Measurements from ENCODE around the gene ITGAV. TPM values are rescaled to one million over a fixed set of nuclear protein-coding genes. Genes with fewer than 3 reads are reported as not detected.

ITGAV gene
- total RNA-seq, 1 experiment from 2014 or later, result 26.9 TPM

DNA sequence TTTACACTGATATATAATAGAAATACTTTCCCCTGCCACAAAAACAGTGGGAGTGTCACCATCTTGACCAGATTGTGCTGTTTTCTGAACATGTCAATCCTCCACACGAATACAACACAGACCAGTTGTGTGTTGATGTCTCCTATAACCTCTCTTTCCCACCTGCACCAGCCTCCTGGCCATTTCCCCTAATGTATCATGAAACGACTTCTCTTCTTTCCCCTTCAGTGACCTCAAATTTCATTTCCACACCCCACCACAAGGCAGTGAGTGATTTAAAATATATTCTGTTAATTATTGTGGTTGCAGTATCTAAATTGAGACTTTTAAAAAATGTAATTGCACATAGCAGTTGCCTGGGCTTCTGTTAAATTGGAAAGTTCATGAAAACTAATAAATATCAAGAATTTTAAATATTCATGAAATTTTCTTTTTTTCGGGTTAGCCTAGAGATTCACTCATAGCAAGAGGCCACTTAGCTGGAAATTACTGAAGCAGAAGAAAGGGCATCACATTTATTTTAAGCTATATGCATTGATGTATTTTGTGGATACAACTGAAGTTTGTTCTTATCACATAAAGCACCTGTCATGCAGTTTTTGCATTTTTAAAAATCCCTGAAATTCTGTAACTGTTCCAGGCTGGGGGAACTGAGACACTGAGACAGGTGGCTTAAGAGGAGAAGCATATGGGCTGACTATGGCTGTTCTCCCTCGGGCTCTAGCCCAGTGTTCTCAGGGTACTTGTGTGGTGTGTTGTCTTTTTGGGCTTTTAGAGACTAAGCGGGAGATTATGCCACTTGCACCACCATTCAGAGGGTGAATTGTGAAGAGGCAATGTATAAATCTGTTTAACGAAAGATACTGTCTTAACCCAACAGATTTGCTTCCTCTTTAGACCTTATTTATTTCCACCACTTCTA is 119.9 kb downstream of the ITGAV start:
- no peaks in the 10 kb centered on the region for H3K27me3 ChIP-seq (ENCODE audit: insufficient read depth, low read length)
- H3K56ac ChIP-seq (ENCODE audit: insufficient read length, low read depth, low read length), result no peak overlapping the region
- H3K18ac ChIP-seq (ENCODE audit: insufficient read length, low read depth, low read length), result no peak overlapping the region
- no peaks in the 10 kb centered on the region for H4K20me1 ChIP-seq (ENCODE audit: control insufficient read depth, insufficient read depth, insufficient read length)
- no peak overlapping the region for H3K14ac ChIP-seq (ENCODE audit: insufficient read depth, low read length)
- TF ChIP-seq CTCF (conservative IDR thresholded peaks at IDR 0.05), result no peak
- no peak overlapping the region; a peak in 1 of 7 replicates for H3K27ac Mint-ChIP-seq
- H3K23ac ChIP-seq (ENCODE audit: insufficient read length, low read depth, low read length), result no peak overlapping the region
- H2AK5ac ChIP-seq (ENCODE audit: insufficient read length, low read length), result no peak overlapping the region
- H3K79me1 ChIP-seq (ENCODE audit: insufficient read depth, low read depth, low read length, poor library complexity, severe bottlenecking), result no peaks in the 10 kb centered on the region
- H3K27me3 Mint-ChIP-seq (ENCODE audit: low read depth), result no peaks in the 10 kb centered on the region
- peaks cover 0 to 14% of the 10 kb centered on the region in 2 experiments; a peak in 2 of 4 replicates for H3K4me1 Mint-ChIP-seq
- peaks cover 2% of the 10 kb centered on the region in 2 experiments; a peak in 3 of 5 replicates for H3K9me3 Mint-ChIP-seq
- no peak overlapping the region for H2BK20ac ChIP-seq (ENCODE audit: low read depth, low read length, poor library complexity, severe bottlenecking)
- H4K8ac ChIP-seq (replicated peaks; ENCODE audit: insufficient read length, low read depth, low read length), result no peak overlapping the region
- no peak for DNase-seq
- no peaks in the 10 kb centered on the region for H3K23me2 ChIP-seq (ENCODE audit: insufficient read length, low read depth, low read length, poor library complexity, severe bottlenecking)
- H3K36me3 Mint-ChIP-seq (ENCODE audit: insufficient read depth in 1 of 3, low read depth in 3 of 3), result peaks cover 0 to 2% (median 2%) of the 10 kb centered on the region in 3 experiments; a peak in 3 of 7 replicates
- H3K79me2 ChIP-seq (ENCODE audit: insufficient read depth, low read length), result no peaks in the 10 kb centered on the region
- no peak overlapping the region for H3K4ac ChIP-seq (ENCODE audit: low read depth, low read length)
- H3K4me1 ChIP-seq (ENCODE audit: insufficient read depth, low read length), result no peaks in the 10 kb centered on the region
- no peak overlapping the region for H2AFZ ChIP-seq (ENCODE audit: low read length)
- H4K91ac ChIP-seq (ENCODE audit: insufficient read length, low read depth, low read length), result no peak overlapping the region
- no peaks in the 10 kb centered on the region for H3K9me3 ChIP-seq (ENCODE audit: control insufficient read depth, low read depth, low read length)
- no peak overlapping the region for H2BK12ac ChIP-seq (ENCODE audit: insufficient read length, low read depth, low read length)
- H2BK120ac ChIP-seq (ENCODE audit: low read depth, low read length, poor library complexity, severe bottlenecking), result no peak overlapping the region
- H3K4me2 ChIP-seq (ENCODE audit: insufficient read depth, insufficient read length, low read length), result no peak overlapping the region
- no peak overlapping the region for H3K4me3 Mint-ChIP-seq
- no peak overlapping the region for H3K9ac ChIP-seq (ENCODE audit: extremely low read depth, insufficient read length, low read length)
- H3K27ac ChIP-seq (ENCODE audit: insufficient read length, low read depth, low read length), result no peak overlapping the region
- no peak overlapping the region for H4K5ac ChIP-seq (ENCODE audit: insufficient read length, low read depth, low read length)
- H3T11ph ChIP-seq (ENCODE audit: low read length), result no peak overlapping the region
- H2BK5ac ChIP-seq (ENCODE audit: insufficient read length, low read length), result no peak overlapping the region
- no CpG with 5 or more reads among the region's 6 CpGs for WGBS (ENCODE audit: extremely low coverage, insufficient read length, low lambda C conversion rate)
- H2BK15ac ChIP-seq (ENCODE audit: low read depth, low read length), result no peak overlapping the region
